GM21423 (cell line): ENCODE results near the gene SPAG9.

ENCODE experiments used
- ATAC-seq: cut with Tn5 transposase; IDR thresholded peaks from one replicate; pipeline ENCODE4 v1.9.1; 2021; ENCODE audit warnings: mild to moderate bottlenecking, moderate library complexity; ENCODE audit not compliant: unreplicated experiment

Gene SPAG9

DNA sequence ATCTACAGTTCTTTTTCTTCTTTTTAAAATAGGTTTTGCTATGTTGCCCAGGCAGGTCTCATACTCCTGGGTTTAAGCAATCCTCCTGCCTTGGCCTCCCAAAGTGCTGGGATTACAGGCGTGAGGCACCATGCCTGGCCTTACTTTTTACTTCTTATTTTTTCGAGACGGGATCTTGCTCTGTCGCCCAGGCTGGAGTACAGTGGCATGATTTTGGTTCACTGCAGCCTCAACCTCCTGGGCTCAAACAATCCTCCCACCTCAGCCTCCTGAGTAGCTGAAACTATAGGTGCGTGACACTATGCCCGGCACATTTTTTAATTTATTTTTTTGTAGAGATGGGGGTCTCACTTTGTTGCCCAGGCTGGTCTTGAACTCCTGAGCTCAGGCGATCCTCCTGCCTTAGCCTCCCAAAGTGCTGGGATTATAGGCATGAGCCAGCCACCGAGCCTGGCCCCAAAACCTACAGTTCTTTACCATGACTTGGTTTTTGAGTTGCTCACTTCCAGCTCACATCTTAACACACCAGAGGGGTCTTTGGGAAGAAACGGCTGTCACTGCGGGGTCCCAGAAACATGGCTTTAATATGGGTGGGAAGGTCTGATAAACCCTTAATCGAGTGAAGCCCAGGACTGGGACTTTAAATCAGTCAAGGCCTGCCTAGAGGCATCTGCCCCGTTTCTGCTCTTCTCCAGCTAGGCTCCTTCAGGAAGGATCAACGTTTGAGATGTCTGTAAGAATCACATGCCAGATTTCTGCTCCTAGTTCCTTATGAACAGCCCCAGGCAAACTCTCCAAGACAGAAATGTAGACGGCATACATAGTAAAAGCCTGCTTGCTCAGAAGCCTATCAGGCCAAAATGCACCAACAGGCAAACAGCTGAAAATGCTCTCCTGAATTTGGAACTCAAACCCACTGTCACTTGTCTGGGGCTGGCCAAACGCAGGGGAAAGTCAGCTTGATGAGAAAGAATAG, 162.8 kb downstream of the SPAG9 start:
- ATAC-seq, result no peak

DNA sequence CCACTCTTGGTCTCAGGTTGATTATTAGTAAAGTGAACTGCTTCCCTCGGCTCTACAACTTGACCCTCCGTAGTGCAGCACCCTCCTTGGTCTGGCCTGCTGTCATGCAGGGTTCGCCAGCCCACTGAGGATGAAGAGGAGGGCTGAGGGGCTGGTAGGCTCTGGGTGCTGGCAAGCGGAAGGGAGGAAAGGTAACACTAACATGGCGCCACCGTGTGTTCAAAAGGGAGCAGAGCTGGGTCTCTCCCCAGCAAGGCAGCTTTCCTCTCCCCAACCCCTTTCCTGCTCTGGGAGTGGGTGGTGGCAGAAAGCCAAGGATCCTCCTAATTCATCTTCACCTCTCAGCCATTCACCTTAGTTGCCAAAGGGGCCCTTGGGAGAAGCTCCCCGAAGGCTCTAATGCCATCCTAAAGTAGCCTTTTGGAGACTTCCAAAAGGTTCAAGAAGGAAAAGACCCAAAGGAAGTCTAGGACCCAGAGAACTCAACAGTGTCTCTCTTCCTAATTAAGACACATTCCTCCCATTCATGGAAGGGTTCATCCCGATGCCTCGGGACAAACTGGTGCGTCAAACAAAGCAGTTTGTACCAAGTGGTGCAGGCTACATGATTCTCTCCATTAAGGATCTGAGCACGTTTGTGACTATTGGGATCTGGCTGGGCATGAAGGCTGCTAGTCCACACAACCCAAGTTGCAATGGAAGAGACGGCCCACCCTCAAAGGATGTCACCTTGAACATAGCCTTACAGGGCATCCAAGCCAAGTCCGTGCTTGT, 163.7 kb downstream of the SPAG9 start:
- ATAC-seq, result no peak

DNA sequence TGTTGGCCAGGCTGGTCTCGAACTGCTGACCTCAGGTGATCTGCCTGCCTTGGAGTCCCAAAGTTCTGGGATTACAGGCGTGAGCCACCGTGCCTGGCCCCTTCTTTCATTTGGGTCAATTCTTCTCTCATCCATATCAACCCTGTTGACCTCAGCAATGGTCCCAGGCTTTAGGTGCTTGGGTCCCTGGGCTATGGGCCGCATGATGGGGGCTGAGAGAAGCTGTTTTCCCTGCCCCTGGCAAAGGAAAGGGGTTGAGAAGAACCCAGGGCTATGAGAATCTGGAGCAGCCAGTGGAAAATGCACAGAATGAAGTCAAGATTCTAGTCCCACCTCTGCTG, 164.3 kb downstream of the SPAG9 start:
- ATAC-seq, result no peak

DNA sequence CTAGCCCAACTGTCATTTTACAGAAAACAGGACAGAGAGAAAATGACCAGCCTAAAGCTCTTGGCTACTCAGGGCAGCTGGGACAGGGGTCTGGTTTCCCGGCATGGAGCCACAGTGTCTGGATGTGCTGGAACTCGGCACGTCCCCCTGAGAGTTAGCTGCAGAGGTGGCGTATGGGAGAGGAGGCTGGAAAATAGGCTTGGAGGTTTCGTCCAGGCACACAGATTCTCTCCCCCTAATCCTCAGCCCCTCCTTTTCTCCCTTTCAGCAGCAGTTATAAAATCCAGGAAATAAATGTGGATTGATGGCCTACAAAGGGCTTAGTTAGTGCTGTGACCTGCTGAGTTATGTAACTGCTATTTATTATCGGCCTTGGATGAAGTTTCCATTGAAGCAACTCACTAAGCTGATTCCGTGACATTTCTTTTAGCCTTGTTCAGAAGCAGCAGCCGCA, 165.0 kb downstream of the SPAG9 start:
- ATAC-seq, result no peak

DNA sequence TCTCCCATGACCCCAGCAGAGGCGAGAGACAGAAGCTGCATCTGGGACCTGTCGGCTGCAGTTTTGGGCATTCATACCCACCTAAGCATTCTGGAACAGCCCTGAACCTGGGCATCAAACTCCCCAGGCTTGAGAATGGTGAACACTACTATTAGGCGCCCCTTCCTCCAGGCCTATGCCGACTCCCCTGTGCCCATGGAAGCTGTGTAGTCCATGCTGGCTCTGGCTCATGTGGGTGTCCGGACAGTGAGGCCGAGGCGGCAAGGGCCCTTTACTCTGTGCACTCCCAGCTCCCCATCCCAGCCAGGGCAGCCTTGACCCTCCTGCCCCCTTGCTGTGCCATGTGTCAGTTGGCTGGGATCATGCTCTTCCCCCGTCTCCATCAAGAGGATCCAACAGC, 165.5 kb downstream of the SPAG9 start:
- no peak for ATAC-seq

DNA sequence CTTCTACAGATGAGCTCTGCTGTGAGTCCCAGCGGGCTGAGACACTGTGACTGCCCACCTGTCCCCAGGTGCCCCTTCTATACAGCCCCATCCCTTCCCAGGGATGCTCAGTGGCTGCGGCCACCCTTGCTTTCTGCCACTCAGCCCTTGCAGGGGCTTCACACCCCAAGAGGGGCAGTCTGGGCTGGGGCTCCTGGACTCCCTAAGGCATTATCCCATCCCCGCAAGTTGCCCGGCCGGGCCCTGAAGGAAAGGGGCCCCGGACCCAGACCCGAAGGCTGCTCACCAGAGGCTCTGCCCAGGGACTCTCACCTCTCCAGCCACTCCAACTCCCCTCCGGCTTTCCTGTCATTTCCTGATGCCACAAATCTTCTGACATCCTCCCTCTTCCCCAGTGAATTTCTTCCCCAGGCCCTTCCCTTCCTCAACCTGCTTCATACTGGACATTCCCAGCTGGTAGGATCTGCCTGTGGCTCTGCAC, 166.0 kb downstream of the SPAG9 start:
- ATAC-seq, result no peak

DNA sequence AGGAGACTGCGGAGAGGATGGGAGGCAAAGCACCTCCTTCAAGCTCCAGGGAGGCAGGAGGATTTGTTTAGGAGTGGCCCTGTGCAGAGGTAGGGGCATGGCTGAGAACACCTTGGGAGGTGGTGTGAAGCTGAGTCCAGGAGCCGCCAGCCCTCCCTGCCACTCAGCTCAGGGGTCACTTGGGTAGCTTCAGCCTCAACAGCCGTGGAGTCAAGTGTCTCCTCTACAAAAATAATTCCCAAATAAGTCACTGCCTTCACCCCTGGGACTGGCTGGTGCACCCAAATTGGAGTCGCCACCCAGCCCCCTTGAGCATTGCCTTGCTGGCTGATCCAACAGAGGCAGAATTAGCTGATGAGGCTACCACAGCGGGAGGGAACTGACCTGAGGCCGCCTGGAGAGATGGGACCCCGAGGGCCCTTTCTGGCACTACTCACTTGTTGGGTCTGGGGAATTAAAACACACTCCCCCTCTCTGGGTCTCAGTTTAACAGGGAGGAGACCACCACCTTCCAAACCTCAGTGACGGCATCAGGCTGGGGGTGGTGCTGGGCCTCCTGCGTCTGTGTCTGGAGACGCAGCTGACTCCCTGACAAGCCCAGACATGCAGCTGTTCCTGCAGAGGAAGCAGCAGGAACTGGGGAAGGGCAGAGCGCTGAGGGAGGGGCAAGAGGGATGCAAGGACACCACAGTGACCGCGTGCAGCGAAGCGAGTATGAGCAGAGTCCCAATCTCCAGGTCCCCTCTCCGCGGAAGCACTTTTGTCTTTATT, 166.7 kb downstream of the SPAG9 start:
- no peak for ATAC-seq

DNA sequence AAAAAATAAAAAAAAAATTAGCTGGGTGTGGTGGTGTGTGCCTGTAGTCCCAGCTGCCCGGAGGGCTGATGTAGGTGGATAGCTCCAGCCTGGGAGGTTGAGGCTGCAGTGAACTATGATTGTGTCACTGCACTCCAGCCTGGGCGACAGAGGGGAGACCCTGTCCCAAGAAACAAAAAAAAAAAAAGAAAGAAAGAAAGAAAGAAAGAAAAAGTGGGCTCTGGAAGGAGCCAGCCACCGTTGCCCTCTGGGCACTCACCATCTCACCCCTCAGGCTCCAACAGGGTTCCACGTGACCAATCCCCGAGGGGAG, 167.2 kb downstream of the SPAG9 start:
- ATAC-seq, result no peak

DNA sequence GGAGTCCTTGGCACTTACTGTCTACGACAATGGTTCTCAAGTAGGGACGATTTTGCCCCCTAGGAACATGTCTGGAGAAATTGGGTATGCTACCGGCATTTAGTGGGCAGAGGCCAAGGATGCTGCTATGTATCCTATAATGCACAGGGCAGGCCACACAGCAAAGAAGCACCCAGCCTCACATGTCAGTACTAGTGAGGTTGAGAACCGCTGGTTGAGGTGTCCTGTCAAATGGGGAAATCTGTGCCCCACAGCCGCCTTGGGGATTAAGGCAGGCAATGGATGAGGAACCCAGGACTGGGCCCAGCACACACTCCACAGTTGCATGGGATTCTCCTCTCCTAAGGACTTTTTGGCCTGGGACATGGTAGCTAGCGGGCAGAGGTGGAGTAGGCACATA, 167.8 kb downstream of the SPAG9 start:
- no peak for ATAC-seq

DNA sequence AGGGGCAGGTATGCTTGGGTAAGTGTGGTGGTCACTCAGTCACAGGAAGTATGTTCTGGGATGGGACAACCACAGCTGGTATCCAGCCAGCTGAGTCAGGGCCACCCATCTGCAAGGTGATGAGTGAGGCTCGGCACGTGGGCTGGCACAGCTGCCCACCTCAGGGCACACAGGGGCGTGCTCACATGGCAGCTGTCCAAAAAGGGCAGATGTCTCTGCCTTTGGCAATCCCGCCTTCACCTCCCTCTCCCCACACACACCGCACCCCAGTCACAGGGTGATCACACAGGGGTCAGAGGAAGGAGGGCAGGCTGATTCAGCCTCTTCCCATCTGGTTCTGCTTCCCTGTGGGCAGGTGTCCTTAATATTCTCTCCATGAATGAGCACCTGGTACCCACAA, 168.7 kb downstream of the SPAG9 start:
- no peak for ATAC-seq

DNA sequence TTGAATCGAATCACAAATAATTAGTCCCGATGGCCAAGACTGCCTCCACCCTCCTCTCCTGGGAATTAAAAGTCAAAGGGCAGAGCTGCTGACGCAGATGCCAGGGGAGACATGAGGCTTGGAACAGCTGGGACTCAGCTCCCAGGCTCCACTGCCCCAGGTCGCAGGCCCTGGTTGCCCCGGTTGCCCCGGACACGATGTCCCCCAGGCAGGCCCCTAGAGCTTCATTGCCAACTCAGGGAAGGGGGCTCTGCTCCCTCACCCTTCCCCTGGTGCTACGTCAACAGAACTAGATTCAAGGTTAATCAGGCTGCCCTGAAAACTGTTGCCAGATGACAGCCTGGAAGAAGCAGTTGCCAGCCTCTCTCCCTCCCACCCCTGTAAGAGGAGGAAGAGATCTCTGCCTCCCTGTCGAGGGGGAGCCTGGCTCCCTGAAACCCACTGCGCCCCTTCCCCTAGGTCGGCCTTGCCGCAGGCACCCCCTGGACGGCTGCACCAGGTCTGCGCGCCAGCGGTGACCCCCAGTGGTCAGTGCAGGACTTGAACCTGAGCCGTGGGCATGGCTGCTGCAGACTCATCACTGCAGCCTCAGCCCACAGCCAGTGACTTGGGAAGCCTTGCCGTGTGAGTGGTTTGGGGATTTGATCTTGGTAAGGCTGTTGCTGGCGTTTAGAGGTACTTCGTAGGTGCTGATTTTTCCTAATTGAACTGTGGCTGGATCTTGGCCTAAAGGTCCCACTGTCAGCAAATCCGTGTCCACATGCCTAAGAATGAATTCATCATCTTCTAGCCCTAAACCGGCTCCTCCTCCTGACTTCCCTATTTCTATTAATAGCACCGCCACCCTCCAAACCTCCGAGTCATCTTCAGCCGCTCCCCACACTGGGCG, 170.4 kb downstream of the SPAG9 start:
- no peak for ATAC-seq

DNA sequence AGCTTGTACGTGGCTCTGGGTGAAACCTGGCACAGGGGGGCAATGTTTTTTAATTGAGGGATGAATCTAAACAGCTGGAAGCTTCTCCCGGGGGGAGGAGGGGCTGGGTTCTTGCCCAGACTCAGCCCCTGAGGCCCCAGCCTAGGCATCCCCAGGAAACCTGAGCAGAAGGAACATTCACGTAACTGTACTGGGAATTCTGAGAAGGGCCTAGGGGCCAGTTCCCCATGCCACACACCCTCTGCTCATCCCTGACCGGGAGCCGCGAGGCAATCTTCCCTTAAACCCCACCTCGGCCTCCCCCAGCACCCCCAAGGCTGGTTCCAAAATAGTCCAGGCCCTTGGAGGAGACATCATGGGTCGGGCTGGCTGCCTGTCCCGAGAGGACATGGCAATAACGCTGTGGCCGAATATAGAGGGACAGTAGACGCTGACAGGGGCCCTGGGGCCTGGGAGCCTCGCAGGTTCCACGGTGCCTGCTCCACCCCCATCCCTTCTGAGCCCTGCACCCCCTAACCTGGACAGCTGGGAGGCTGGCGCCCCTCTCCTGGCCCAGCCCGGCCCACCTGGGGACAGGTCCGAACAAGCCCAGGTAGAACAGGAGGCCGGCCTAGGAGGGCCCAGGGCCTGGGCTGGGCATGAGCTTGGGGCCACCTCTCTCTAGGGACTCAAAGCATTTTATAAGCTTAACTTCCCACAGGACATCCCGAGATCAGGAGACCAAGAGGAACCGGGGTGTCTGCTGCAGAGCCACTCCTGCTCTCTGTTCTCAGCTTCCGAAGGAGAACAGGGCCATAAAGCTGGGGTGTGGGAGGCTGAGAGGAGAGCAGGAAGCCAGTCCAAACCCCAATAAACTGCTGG, 171.3 kb downstream of the SPAG9 start:
- ATAC-seq, result no peak

DNA sequence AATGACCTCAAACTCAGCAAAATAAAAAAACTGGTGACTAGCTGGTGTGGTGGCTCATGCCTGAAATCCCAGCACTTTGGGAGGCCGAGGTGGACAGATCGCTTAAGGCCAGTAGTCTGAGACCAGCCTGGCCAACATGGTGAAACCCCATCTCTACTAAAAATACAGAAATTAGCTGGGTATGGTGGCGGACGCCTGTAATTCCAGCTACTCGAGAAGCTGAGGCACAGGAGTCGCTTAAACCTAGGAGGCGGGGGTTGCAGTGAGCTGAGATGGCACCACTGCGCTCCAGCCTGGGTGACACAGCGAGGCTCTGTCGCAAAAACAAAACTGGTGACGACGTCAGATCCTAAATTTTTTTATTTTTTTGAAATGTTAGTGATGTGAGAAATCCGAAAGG, 172.0 kb downstream of the SPAG9 start:
- no peak for ATAC-seq

DNA sequence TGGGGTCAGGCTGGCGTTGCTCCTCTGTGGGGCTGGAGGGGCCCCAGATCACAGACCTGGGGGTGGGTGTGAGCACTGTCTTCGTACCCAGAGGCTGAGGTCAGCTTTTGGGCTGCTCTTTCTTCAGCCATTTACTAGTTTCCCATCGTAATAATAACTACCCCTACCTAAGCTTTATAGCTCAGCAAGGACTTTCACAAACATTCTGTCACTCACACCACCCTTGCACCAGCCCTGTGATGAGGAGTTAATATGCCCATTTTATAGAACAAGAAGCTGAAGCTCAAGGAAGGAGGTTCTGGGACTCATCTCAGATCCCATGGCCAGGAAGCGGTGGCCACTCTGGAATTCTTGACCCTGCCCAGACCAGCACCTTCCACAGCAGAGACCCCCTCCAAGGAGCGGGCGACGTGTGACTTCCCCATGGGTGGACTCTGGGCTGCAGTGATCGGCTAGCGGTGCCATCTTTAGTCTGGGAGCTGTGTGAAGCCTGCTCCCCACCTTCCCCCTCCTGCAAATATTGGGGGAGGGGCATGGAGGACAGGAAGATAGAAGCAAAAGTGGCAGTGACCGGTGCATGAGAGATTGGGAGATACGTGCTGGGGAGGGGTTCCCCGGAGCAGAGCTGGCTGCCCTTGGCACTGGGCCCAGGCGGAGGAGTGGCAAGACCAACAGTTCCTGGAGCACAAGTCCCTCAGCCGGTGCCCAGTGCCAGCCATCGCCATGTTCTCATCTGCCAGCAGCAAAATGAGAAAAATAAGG, 172.7 kb downstream of the SPAG9 start:
- no peak for ATAC-seq

DNA sequence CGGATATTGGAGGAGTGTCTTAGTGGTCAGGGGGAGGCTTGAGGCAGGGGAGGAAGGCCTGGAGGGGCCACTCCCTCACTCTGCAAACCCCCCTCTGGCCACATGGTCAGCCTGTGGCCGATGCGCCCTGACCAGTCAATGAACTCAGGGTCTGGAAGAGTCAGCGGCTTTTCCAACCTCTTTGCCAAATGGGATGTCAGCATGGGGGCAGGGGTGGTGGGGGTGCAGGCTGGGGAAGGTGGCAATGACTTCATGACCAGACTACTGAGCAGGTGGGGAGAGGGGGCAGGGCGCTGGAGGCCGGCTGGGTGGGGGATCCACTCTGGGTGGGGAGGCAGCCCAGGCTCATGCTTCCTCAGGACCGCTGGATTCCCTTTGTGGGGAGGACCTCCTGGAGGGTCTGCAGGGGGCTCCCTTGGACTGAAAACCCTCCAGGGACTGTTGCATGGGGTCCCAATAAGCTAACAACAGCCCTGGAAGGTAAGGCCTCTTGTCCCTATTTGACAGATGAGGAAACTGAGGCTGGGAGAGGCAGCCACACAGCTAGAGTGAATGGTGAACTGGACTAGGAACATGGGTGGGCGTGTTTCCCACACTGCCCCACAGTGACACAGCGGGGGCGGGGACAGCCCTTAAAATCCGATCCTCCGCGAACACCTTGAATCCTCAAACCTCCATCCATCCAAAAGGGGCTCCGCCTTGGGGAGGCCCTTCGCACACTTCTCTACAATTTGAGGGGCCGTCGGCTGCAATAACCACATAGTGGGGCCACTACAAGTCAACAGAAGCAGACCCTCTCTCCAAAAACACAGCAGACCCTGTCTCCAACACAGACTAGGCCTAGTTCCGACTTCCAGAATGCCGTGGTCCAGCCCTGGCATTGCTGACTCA, 173.5 kb downstream of the SPAG9 start:
- no peak for ATAC-seq

DNA sequence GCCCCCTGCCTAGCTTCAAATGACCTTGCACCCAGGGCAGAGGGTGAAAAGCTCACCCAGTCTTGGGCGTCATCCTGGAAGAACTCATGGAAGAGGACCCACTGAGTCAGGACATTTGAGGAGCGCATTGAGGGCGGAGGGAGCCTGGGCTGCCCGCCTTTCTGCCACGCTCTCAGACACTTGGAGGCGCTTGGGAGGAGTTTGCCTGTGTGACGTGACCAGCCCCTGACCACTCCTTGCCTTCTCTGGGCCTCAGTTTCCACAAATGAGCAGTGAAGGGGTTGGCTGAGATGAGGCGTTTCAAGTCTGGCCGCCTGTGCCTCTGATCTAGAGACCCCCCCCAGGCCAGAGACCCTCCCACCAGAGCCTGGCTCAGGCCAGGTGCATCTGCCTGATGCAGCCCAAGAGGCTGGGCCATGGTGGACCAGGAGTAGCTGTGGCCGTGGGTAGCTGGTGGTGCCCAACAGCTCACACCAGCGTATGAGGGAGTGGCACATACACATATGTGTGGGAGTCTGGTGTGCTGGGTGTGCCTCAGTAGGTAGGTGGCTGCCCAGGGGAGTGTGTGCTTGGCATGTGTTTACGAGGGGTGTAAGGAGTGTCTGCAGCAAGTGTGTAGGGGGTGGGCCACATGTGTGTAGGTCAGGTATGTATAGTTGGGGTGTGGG, 174.3 kb downstream of the SPAG9 start:
- ATAC-seq, result no peak

DNA sequence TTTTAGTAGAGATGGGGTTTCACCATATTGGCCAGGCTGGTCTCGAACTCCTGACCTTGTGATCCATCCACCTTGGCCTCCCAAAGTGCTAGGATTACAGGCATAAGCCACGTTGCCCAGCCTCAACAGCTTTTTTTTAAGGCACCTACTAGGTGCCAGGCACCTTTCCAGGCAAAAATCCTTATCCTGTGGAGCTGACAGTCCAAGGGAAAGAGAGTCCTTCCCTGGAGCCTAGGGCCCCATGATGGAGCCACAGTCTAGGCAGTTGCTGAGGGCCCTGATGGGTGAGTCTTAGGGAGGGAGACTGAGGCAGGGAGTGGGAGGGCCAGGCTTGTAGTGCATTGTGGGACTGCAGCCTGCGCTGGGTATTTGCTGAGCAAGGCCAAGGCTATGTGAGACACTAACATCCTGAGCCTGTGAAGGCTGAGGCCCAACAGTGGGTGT, 174.9 kb downstream of the SPAG9 start:
- ATAC-seq, result no peak
